HEK293 (cell line): ENCODE data around the gene FYCO1.

Experiments used
- CTCF ChIA-PET: fragments of 350-600 bp; formaldehyde crosslinking; extraction: SDS; loops from one replicate; lab custom pipeline; 2021; ENCODE audit warnings: antibody characterized with exemption; lab: Yijun Ruan, JAX
- POLR2A ChIA-PET: fragments of 300-600 bp; formaldehyde crosslinking; extraction: SDS; loops from one replicate; lab custom pipeline; 2020; ENCODE audit warnings: antibody characterized with exemption, inconsistent platforms; lab: Yijun Ruan, JAX
- H3K27ac ChIP-seq: fragments of 200-500 bp; sonication (Bioruptor generic); 2 replicates; pipeline ENCODE4 v1.5.1; 2014; ENCODE audit warnings: low read depth, low read length, control low read depth, inconsistent platforms; ENCODE audit errors: extremely low read depth
- H3K36me3 ChIP-seq, 2 experiments: fragments of 200-500 bp in 1 of 2; sonication (Bioruptor generic) in 1 of 2; 1 replicate in 1 of 2; 2 replicates in 1 of 2; pipeline ENCODE4 v1.5.1; 2014 to 2017; ENCODE audit warnings: inconsistent platforms in 2 of 2, low read length in 2 of 2; ENCODE audit not compliant: control insufficient read depth in 2 of 2, insufficient read depth in 1 of 2
- H3K4me1 ChIP-seq: fragments of 200-500 bp; sonication (Bioruptor generic); 2 replicates; pipeline ENCODE4 v1.5.1; 2014; ENCODE audit warnings: mild to moderate bottlenecking, low read length, inconsistent platforms; ENCODE audit not compliant: control insufficient read depth, insufficient read depth
- H3K4me3 ChIP-seq: 2 replicates; pipeline ENCODE4 v1.5.1; 2011; ENCODE audit warnings: low read depth, mild to moderate bottlenecking, control low read depth, low read length, moderate library complexity
- H3K9me3 ChIP-seq: fragments of 200-500 bp; sonication (Bioruptor generic); 2 replicates; pipeline ENCODE4 v1.5.1; 2014; ENCODE audit warnings: low read depth, low read length, inconsistent platforms; ENCODE audit not compliant: control insufficient read depth, insufficient read depth
- BCL11A ChIP-seq: fragments of 450-650 bp; formaldehyde crosslinking; IDR thresholded peaks from 2 replicates; pipeline ENCODE4 v1.5.1; 2016; ENCODE audit warnings: low read depth, missing biosample characterization, missing genetic modification characterization
- HOXA7 ChIP-seq: sonication (generic); formaldehyde crosslinking; IDR thresholded peaks from 2 replicates; pipeline ENCODE4 v1.8.1; 2022; ENCODE audit warnings: missing genetic modification reagents, borderline replicate concordance
- KLF9 ChIP-seq: fragments of 450-650 bp; formaldehyde crosslinking; IDR thresholded peaks from 2 replicates; pipeline ENCODE4 v1.5.1; 2016; ENCODE audit warnings: missing biosample characterization, missing genetic modification characterization, low read depth
- OSR2 ChIP-seq: fragments of 450-650 bp; formaldehyde crosslinking; IDR thresholded peaks from 2 replicates; pipeline ENCODE4 v1.5.1; 2016; ENCODE audit warnings: missing biosample characterization, missing genetic modification characterization
- OVOL3 ChIP-seq: fragments of 450-650 bp; formaldehyde crosslinking; IDR thresholded peaks from 2 replicates; pipeline ENCODE4 v1.5.1; 2016; ENCODE audit warnings: missing biosample characterization, missing genetic modification characterization
- RBAK ChIP-seq: fragments of 450-650 bp; formaldehyde crosslinking; IDR thresholded peaks from 2 replicates; pipeline ENCODE4 v1.5.1; 2016; ENCODE audit warnings: missing biosample characterization, missing genetic modification characterization
- ZFP37 ChIP-seq: fragments of 450-650 bp; formaldehyde crosslinking; IDR thresholded peaks from 2 replicates; pipeline ENCODE4 v1.5.1; 2016; ENCODE audit warnings: missing biosample characterization, missing genetic modification characterization
- ZNF112 ChIP-seq: fragments of 450-650 bp; formaldehyde crosslinking; IDR thresholded peaks from 2 replicates; pipeline ENCODE4 v1.5.0; 2017; ENCODE audit warnings: missing biosample characterization, missing genetic modification characterization
- ZNF132 ChIP-seq: fragments of 450-650 bp; formaldehyde crosslinking; IDR thresholded peaks from 2 replicates; pipeline ENCODE4 v1.5.1; 2017; ENCODE audit warnings: missing biosample characterization, missing genetic modification characterization, borderline replicate concordance
- ZNF174 ChIP-seq: fragments of 450-650 bp; formaldehyde crosslinking; IDR thresholded peaks from 2 replicates; pipeline ENCODE4 v1.5.0; 2017; ENCODE audit warnings: missing biosample characterization, mild to moderate bottlenecking, missing genetic modification characterization
- ZNF184 ChIP-seq: fragments of 450-650 bp; IDR thresholded peaks from 2 replicates; pipeline ENCODE4 v1.5.1; 2018; ENCODE audit warnings: missing biosample characterization, mild to moderate bottlenecking, missing genetic modification characterization
- ZNF248 ChIP-seq: fragments of 450-650 bp; formaldehyde crosslinking; IDR thresholded peaks from 2 replicates; pipeline ENCODE4 v1.5.1; 2017; ENCODE audit warnings: missing biosample characterization, missing genetic modification characterization
- ZNF274 ChIP-seq, 2 experiments: fragments of 200-500 bp in 1 of 2; fragments of 450-650 bp in 1 of 2; sonication (Bioruptor generic) in 1 of 2; formaldehyde crosslinking in 1 of 2; IDR thresholded peaks; 2 replicates each; pipeline versions ENCODE4 v1.5.1 to v1.6.1; 2014 to 2016; ENCODE audit warnings: borderline replicate concordance in 1 of 2, inconsistent platforms in 1 of 2, low read length in 1 of 2, missing biosample characterization in 1 of 2, missing genetic modification characterization in 1 of 2
- ZNF350 ChIP-seq: fragments of 450-650 bp; formaldehyde crosslinking; IDR thresholded peaks from 2 replicates; pipeline ENCODE4 v1.5.0; 2017; ENCODE audit warnings: missing biosample characterization, mild to moderate bottlenecking, missing genetic modification characterization
- ZNF416 ChIP-seq: fragments of 450-650 bp; formaldehyde crosslinking; IDR thresholded peaks from 2 replicates; pipeline ENCODE4 v1.5.1; 2016; ENCODE audit warnings: missing biosample characterization, missing genetic modification characterization
- ZNF521 ChIP-seq: fragments of 450-650 bp; formaldehyde crosslinking; IDR thresholded peaks from 2 replicates; pipeline ENCODE4 v1.5.1; 2017; ENCODE audit warnings: missing biosample characterization, mild to moderate bottlenecking, missing genetic modification characterization
- ZNF600 ChIP-seq: fragments of 450-650 bp; formaldehyde crosslinking; IDR thresholded peaks from 2 replicates; pipeline ENCODE4 v1.5.1; 2016; ENCODE audit warnings: missing biosample characterization, missing genetic modification characterization
- ZNF664 ChIP-seq: fragments of 450-650 bp; formaldehyde crosslinking; IDR thresholded peaks from 2 replicates; pipeline ENCODE4 v1.5.1; 2016; ENCODE audit warnings: missing biosample characterization, missing genetic modification characterization
- ZNF776 ChIP-seq: fragments of 450-650 bp; formaldehyde crosslinking; IDR thresholded peaks from 2 replicates; pipeline ENCODE4 v1.5.0; 2017; ENCODE audit warnings: missing biosample characterization, missing genetic modification characterization, borderline replicate concordance
- ZNF830 ChIP-seq: fragments of 450-650 bp; IDR thresholded peaks from 2 replicates; pipeline ENCODE4 v1.5.0; 2018; ENCODE audit warnings: missing biosample characterization, missing genetic modification characterization, low read depth, mild to moderate bottlenecking, moderate library complexity
- TF ChIP-seq, protein P1 (sequence below): fragments of 450-650 bp; formaldehyde crosslinking; IDR thresholded peaks from 2 replicates; pipeline ENCODE4 v1.5.1; 2017; ENCODE audit warnings: missing biosample characterization, missing genetic modification characterization
- TF ChIP-seq, protein P2 (sequence below): fragments of 450-650 bp; formaldehyde crosslinking; IDR thresholded peaks from 2 replicates; pipeline ENCODE4 v1.5.1; 2016; ENCODE audit warnings: missing biosample characterization, missing genetic modification characterization
- TF ChIP-seq, protein P3 (sequence below): fragments of 450-650 bp; formaldehyde crosslinking; IDR thresholded peaks from 2 replicates; pipeline ENCODE4 v1.5.1; 2016; ENCODE audit warnings: missing biosample characterization, missing genetic modification characterization
- TF ChIP-seq, protein P4 (sequence below): fragments of 450-650 bp; formaldehyde crosslinking; IDR thresholded peaks from 2 replicates; pipeline ENCODE4 v1.5.1; 2017; ENCODE audit warnings: missing biosample characterization, missing genetic modification characterization
- TF ChIP-seq, protein P5 (sequence below): fragments of 450-650 bp; IDR thresholded peaks from 2 replicates; pipeline ENCODE4 v1.5.1; 2018; ENCODE audit warnings: missing biosample characterization, missing genetic modification characterization

Gene FYCO1

DNA sequence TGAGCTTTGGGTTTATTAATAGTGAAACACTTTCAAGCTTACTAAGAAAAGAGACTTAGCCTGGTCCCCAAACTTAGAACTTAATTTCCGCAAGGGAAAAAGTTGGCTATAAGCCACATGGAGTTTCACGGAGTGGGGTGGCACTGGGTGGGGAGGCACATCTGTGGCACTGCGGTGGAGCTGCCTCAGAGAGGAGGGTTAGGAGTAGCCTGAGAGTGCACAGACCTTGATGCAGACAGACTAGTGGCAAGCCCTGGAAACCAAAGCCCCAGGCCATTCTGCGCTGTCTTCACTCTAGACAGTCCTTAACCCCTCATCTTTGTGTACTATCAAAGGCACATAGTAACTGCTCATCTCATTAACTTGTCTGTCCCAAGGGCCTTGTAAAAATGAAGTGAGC lies 30.4 kb downstream of the FYCO1 start (continued):
- TF ChIP-seq ZNF274 (IDR thresholded peaks at IDR 0.05; ENCODE audit: low read length) (no peak), ZNF274 (tag by site-specific recombination; IDR thresholded peaks at IDR 0.05; ENCODE audit: borderline replicate concordance) (no peak), ZNF776 (no peak), KLF9 (tag by site-specific recombination) (no peak), ZNF112 (tag by site-specific recombination) (no peak), ZNF830 (tag by site-specific recombination) (no peak), RBAK (tag by site-specific recombination) (no peak), ZNF248 (tag by site-specific recombination) (no peak), ZFP37 (no peak), HOXA7 (no peak), ZNF350 (tag by site-specific recombination) (no peak), OSR2 (tag by site-specific recombination) (no peak)
- TF ChIP-seq, protein P1, sequence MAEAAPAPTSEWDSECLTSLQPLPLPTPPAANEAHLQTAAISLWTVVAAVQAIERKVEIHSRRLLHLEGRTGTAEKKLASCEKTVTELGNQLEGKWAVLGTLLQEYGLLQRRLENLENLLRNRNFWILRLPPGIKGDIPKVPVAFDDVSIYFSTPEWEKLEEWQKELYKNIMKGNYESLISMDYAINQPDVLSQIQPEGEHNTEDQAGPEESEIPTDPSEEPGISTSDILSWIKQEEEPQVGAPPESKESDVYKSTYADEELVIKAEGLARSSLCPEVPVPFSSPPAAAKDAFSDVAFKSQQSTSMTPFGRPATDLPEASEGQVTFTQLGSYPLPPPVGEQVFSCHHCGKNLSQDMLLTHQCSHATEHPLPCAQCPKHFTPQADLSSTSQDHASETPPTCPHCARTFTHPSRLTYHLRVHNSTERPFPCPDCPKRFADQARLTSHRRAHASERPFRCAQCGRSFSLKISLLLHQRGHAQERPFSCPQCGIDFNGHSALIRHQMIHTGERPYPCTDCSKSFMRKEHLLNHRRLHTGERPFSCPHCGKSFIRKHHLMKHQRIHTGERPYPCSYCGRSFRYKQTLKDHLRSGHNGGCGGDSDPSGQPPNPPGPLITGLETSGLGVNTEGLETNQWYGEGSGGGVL (tag by site-specific recombination) = no peak
- TF ChIP-seq, all 188 proteins: peak for 0

DNA sequence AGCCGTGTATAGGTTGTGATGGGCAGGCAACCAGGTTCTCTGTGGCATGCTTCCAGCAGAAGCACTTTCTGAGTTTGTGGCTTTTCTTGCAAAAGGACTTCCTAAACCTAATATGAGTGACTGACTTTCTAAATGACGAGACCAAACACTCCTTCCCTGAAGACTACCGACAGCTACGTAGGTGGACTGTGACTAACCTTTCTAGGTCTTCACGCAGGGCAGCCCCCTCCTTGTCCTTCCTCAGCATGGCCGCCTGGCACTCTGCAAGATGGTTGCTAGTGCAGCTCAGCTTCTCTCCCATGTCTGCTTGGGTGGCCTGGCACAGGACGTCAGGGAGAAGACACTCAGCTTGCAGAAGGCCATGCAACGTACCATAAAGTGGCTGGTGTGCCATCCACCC lies 31.5 kb downstream of the FYCO1 start:
- no peak overlapping the region for H3K27ac ChIP-seq
- H3K4me3 ChIP-seq = no peak overlapping the region
- H3K4me1 ChIP-seq = no peaks in the 10 kb centered on the region
- no peaks in the 10 kb centered on the region for H3K9me3 ChIP-seq
- H3K36me3 ChIP-seq = peaks cover 9 to 100% of the 10 kb centered on the region in 2 experiments; a peak in 2 of 3 replicates
- ChIA-PET CTCF (no interaction called here), POLR2A (no interaction called here)
- TF ChIP-seq, protein P2, sequence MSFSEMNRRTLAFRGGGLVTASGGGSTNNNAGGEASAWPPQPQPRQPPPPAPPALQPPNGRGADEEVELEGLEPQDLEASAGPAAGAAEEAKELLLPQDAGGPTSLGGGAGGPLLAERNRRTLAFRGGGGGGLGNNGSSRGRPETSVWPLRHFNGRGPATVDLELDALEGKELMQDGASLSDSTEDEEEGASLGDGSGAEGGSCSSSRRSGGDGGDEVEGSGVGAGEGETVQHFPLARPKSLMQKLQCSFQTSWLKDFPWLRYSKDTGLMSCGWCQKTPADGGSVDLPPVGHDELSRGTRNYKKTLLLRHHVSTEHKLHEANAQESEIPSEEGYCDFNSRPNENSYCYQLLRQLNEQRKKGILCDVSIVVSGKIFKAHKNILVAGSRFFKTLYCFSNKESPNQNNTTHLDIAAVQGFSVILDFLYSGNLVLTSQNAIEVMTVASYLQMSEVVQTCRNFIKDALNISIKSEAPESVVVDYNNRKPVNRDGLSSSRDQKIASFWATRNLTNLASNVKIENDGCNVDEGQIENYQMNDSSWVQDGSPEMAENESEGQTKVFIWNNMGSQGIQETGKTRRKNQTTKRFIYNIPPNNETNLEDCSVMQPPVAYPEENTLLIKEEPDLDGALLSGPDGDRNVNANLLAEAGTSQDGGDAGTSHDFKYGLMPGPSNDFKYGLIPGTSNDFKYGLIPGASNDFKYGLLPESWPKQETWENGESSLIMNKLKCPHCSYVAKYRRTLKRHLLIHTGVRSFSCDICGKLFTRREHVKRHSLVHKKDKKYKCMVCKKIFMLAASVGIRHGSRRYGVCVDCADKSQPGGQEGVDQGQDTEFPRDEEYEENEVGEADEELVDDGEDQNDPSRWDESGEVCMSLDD (tag by site-specific recombination) = no peak
- TF ChIP-seq ZNF184 (tag by site-specific recombination) (no peak), BCL11A (tag by site-specific recombination) (no peak)

DNA sequence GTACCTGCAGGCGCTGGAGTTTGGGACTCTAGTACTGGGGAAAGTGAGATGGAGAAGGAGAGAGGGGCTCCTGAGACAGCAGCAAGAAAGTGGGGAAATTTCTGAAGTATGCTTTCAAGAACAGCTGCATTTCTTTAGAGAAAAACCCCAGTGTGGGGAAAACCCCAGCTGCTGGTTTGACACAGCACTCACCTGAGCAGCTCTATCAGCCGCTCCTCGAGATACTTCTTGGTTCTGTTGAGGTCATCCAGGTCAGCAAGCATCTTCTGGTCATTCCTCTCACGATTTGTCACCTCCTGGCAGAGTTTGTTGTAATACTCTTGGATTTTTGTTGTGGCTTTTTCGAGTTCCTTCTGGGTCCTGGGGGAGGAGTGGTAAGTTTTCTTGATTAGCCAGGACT lies 33.6 kb downstream of the FYCO1 start:
- H3K4me1 ChIP-seq = no peaks in the 10 kb centered on the region
- POLR2A ChIA-PET = no interaction called here
- CTCF ChIA-PET = interaction anchor here (0.6 to 1.6 kb wide), 2 partner anchors 15 to 24 kb away, joined by 3 to 6 read pairs; no protein-coding TSS in a partner anchor
- H3K4me3 ChIP-seq = no peak overlapping the region
- H3K27ac ChIP-seq = no peak overlapping the region
- peaks cover 9 to 99% of the 10 kb centered on the region in 2 experiments; a peak in 2 of 3 replicates for H3K36me3 ChIP-seq
- H3K9me3 ChIP-seq = no peaks in the 10 kb centered on the region
- TF ChIP-seq ZNF521 (tag by site-specific recombination) = no peak
- TF ChIP-seq, protein P3, sequence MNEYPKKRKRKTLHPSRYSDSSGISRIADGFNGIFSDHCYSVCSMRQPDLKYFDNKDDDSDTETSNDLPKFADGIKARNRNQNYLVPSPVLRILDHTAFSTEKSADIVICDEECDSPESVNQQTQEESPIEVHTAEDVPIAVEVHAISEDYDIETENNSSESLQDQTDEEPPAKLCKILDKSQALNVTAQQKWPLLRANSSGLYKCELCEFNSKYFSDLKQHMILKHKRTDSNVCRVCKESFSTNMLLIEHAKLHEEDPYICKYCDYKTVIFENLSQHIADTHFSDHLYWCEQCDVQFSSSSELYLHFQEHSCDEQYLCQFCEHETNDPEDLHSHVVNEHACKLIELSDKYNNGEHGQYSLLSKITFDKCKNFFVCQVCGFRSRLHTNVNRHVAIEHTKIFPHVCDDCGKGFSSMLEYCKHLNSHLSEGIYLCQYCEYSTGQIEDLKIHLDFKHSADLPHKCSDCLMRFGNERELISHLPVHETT = no peak
- no peak for TF ChIP-seq HOXA7
- no peak for TF ChIP-seq ZNF174 (tag by site-specific recombination)
- TF ChIP-seq, protein P4, sequence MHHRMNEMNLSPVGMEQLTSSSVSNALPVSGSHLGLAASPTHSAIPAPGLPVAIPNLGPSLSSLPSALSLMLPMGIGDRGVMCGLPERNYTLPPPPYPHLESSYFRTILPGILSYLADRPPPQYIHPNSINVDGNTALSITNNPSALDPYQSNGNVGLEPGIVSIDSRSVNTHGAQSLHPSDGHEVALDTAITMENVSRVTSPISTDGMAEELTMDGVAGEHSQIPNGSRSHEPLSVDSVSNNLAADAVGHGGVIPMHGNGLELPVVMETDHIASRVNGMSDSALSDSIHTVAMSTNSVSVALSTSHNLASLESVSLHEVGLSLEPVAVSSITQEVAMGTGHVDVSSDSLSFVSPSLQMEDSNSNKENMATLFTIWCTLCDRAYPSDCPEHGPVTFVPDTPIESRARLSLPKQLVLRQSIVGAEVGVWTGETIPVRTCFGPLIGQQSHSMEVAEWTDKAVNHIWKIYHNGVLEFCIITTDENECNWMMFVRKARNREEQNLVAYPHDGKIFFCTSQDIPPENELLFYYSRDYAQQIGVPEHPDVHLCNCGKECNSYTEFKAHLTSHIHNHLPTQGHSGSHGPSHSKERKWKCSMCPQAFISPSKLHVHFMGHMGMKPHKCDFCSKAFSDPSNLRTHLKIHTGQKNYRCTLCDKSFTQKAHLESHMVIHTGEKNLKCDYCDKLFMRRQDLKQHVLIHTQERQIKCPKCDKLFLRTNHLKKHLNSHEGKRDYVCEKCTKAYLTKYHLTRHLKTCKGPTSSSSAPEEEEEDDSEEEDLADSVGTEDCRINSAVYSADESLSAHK (tag by site-specific recombination) = no peak
- TF ChIP-seq ZNF132 (tag by site-specific recombination) = no peak
- TF ChIP-seq ZNF600 (tag by site-specific recombination) = no peak
- TF ChIP-seq, protein P5, sequence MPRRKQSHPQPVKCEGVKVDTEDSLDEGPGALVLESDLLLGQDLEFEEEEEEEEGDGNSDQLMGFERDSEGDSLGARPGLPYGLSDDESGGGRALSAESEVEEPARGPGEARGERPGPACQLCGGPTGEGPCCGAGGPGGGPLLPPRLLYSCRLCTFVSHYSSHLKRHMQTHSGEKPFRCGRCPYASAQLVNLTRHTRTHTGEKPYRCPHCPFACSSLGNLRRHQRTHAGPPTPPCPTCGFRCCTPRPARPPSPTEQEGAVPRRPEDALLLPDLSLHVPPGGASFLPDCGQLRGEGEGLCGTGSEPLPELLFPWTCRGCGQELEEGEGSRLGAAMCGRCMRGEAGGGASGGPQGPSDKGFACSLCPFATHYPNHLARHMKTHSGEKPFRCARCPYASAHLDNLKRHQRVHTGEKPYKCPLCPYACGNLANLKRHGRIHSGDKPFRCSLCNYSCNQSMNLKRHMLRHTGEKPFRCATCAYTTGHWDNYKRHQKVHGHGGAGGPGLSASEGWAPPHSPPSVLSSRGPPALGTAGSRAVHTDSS (tag by site-specific recombination) = no peak
- TF ChIP-seq ZNF664 (tag by site-specific recombination) = no peak
- no peak for TF ChIP-seq ZNF416 (tag by site-specific recombination)
- TF ChIP-seq OVOL3 (tag by site-specific recombination) = no peak
